ENCODE measurements around the gene ACRV1.
"Not testable (repeated sequence)": the region's sequence is repeated elsewhere in the genome, so short reads cannot be mapped to it uniquely, and the experiment has no call there.

Gene ACRV1, protein sequence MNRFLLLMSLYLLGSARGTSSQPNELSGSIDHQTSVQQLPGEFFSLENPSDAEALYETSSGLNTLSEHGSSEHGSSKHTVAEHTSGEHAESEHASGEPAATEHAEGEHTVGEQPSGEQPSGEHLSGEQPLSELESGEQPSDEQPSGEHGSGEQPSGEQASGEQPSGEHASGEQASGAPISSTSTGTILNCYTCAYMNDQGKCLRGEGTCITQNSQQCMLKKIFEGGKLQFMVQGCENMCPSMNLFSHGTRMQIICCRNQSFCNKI

DNA sequence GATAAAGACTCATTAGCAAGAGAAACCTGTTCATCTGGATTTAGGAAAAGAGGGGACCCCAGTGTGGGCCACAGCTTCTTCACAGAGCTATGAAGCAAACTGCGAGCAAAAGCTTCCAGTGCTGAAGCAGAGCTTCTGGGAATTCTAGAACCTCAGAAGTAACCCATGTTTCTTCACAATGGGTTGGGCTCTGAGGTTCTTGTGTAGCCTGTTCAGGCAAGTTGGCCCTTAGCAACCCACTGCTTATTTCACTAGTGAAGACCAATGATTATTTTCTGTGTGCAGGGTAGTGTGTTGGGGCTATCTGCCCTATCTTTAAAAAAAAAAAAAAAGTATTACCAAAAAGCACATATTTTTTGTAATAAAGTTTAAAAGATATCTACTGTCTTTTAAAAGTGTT is at the start of gene ACRV1:
TSS of gene ACRV1 (minus strand) at position 101 of the 400 bp plus-strand sequence. CDS start at position 34, 67 bp downstream.
- DNase-seq = no peak

DNA sequence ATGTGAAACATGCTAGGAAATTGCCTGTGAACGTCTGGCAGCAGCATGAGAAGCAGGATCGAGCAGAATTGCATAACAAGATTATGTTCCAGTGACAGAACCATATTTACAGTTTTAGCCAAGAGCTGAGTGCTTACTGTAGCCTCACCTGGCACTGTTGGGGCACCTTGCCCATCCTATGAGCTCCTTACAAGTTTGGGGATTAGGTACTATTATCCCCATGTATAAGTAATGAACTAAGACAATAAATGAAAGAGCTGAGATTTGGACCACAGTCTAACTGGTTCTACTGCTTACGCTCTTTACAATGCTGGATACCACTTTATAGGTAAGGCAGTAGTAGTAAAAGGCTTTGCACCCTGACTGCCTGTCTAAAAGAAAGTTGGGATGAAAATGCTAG is 48.3 kb upstream of the ACRV1 start:
- no peak for DNase-seq

DNA sequence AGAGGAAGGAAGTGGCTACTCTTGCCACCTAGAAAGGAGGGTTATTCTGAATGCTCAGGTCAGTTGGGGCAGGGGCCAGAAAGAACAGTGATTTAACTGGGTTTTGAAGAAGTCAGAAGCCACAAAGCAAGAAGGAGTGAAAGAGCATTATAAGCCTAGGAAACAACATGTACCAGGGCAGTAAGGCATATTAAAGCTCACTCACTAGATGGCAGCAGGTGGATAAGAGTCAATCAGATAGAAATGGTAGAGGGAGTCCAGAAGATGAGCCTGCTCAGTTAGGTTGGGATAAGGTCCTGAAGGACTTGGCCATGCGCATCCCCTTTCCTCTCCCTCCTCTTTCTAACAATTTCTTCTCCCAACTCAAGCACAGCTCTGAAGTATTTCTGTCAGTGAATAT is 43.5 kb upstream of the ACRV1 start:
- no peak for DNase-seq

DNA sequence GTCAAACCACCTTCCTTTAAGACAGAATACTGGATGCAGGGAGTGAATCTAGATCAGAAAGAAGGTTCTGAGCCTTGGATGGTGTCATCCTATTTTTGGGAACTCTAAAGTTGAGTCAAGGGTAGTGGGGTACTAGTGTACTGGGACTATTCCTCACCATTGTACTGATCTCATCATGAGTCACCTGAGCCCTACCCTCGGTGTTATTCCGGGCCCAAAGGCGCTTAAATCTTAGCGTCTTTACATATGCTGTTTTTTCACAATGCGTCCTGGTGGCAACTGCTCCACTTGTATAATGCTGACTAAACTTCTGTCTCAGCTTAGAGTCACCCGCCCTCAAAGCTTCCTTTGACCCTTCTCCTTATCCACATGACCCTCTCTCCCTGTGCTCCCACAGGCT is 40.1 kb upstream of the ACRV1 start:
- no peak for DNase-seq

DNA sequence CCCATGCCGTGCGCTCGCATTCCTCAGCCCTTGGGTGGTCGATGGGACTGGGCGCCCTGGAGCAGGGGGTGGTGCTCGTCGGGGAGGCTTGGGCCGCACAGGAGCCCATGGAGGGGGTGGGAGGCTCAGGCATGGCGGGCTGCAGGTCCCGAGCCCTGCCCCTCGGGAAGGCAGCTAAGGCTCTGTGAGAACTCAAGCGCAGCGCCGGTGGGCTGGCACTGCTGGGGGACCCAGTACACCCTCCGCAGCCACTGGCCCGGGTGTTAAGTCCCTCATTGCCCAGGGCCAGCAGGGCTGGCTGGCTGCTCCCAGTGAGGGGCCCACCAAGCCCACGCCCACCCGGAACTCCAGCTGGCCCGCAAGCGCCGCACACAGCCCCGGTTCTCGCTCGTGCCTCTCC is 24.0 kb upstream of the ACRV1 start:
- not testable (repeated sequence) for DNase-seq

DNA sequence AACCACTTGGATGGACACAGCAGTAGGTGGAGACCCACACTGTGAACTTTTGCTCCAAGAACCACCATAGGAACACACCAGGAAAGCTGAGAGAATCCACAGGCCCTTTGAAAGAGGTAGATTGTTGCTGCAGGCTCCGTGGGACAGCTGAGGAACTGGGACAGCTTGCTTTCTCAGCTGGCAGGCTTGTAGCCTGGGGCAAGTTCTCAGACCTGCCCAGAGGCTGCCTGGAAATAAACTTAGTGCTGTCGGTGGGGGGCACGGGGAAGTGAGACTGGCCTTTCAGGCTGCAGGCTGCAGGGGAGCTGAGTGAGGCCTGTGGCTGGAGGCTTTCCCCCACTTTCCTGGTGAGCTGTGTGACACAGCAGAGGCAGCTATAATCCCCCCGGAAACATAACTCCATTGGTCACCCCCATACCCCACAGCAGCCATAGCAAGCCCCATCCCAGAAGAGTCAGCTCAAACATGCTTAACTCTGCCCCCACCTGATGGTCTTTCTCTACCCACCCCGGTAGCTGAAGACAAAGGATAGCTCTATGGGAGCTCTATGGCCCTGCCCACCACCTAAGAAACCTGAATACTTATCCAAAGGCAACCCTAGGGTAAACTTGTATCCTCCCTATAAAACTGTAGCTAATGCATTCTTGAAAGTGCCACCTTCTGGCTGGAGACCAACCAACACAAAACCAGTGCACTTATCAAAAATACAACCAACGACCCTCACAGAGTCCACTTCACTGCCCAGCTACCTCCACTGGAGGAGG is 21.4 kb upstream of the ACRV1 start:
- no peak for DNase-seq

DNA sequence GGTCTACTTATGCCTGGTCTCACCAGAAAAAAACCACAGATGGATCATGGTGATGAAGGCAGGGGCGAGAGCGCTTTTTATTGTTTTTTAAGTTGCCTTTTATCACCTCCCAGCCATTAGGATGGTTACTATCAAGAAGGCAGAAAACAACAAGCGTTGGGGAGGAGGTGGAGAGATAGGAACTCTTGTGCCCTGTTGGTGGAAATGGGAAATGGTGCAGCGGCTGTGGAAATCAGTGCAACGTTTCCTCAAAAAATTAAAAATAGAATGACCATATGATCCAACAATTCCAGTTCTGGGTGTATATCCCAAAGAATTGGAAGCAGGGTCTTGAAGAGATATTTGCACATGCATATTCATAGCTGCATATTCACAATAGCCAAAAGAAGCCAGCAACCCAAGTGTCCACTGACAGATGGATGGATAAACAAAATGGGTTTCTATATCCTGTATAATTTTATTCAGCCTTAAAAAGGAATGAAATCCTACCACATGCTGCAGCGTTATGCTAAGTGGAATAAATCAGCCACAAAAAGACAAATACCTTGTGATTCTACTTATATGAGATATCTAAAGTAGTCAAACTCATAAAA is 20.5 kb upstream of the ACRV1 start:
- no peak for DNase-seq

DNA sequence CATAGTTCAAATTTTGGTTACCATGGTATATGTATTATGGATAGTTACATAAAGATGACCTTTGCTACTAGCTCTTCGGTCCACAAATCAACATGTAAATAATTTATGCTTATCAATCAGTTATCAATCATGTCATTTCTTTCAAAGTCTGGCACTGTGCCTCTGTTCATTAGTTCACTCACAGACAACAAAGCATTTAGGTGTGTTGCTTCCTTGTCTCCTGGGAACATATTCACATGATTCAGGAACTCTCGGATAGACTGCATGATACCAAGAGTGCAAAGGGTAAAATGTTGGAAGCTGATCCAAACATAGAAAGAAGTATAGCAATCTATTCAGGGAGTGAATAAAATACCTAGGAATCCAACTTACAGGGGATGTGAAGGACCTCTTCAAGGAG is 14.3 kb upstream of the ACRV1 start:
- DNase-seq = no peak

DNA sequence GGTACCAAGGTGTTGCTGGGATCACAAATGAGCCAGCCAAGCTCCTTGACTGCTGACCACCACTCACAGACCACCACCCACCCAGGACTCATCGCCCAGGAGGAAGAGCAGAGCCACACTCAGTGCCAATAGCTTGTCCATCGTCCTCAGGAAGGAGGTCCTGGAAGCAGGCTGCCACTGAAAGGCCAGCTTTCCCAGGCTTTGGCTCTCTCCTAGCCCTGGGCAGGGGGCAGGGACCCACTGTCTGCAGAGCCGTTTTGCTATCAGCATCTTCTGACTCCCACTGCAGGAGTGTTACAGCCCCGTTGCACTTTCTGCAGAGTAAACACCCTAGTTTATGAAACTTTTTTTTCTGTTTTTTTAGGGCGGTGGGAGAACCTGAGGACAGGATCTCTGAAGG is 12.2 kb upstream of the ACRV1 start:
- DNase-seq = no peak

DNA sequence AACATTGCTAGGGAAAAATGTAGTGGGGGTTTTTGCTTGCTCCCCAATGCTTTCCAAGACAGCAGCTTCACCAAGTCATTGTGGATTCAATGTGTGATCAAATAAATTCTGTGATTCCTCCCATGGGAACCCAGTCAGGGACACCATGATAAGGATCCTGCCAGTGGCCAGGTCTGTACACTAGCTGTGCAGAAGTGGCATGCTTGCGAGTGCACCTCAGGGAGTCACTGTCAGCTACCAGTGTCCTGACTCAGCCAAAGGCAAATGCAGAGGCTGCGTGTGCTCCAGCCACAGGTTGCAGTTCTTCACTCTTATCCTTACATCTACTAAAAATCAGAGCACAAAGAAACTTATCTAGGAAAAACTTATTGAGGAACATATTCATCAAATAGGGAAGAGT is 9.4 kb upstream of the ACRV1 start:
- DNase-seq = no peak

DNA sequence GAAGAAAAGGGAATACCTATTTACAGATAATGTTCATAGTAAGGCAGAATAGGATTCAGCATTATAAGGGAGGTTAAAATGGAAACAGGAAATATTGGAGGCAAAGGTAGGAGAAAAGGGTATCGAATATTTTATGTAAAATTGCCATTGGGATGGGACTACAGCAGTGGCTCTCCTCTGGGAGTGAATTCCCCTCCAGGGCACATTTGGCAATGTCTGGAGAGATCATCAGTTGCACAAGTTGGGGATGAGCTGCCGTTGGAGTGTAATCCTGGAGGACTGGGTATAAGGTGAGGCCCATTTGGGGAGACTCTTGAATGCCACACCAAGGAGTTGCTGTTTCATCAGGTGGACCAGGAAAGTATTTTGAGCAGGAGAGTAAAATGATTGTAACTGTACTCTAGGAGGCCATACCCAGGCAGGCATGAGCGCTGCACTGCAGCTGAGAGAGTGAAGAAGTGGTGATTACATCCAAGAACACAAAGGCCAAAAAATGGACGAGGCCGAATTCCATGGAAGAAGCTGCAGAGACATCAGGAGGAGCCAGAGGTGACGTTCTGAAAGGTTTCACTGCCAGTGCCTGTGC is 8.7 kb upstream of the ACRV1 start:
- no peak for DNase-seq

DNA sequence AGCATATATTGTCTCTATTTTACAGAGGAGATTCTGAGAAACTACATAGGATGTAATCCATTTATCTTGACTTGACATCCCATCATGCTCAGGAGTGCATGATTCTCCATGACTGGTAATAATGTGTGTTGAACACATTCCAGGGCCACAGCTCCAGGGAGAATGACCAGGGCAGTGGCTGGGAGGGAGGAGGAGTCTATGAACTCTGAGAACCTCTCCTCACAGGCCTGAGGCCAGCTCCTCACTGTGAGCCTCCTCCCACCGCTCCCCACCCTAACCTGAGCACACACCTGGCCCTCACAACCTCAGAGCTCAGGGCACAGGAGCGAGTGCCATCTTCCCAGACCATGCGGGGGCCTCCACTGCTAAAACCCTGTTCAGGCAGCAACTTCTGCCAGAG is 8.0 kb upstream of the ACRV1 start:
- DNase-seq = no peak

DNA sequence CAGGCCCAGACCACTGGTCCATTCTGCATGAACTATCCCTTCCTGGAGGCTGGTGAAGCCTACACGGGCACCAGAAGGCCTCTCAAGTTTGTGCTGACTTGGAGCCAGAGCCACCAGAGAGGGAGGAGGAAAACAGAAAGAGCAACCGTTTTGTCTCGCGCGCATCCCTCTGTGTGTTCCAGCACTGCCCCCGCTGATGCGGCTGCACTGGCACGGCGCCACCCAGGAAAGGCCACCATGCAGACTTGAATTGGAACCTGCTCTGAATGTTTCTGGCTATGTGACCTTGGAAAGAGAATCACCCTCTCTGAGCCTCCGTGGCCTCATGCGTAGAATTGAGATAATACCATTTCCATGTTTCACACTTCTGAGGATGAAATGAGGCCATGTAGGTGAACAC is 7.4 kb upstream of the ACRV1 start:
- no peak for DNase-seq

DNA sequence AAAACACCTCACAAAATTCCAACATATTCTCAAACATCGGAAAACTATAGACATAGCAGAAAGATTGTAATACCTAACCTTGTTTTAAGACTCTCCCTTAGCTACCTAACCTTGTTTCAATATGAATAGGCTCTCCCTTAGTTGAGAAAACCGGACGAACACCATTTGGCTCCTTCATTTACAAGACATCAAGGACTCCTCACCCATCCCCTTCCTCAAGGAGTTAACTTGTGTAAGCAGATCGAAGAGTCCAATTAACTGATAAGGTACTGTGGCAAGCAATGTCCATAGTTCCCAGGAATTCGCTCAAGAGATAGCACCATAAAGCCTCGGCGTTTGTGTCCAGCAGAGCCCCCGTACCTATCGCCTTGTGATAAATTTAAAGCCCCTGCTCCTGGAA is 4.6 kb upstream of the ACRV1 start:
- DNase-seq = no peak

DNA sequence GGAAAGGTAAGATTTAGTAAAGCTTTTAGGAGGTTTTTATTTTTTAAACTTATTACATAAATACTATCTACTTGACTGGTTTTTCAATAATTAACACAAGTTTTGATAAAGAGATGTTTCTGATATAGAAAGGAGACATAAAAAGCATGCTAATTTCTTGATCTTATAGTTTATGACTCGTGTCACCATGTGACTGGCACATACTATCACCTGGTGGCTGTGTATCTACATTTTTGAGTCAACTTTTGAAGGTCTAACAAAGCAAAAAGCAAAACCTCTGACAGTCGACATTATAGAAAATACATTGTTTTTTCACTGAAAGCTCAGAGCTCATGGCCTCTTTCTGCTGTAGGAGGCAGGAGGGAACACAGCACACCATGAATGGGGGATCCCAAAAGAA is 810 bp downstream of the ACRV1 start:
- DNase-seq = no peak

DNA sequence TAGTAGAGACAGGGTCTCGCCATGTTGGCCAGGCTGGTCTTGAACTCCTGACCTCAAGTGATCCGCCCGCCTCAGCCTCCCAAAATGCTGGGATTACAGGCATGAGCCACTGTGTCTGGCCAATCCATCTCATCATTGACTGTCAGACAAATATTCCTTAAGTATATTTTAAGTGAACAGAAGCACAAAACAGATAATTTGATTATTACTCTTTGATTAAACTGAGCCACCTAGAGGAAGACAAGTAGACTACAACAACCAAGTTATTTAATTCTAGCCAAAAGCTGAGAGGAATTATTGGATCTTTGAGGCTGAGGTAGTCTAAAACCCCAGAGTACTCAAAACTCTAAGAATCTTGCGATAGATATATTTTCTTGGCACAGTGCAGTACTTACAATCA is 1.2 kb downstream of the ACRV1 start:
- no peak for DNase-seq

DNA sequence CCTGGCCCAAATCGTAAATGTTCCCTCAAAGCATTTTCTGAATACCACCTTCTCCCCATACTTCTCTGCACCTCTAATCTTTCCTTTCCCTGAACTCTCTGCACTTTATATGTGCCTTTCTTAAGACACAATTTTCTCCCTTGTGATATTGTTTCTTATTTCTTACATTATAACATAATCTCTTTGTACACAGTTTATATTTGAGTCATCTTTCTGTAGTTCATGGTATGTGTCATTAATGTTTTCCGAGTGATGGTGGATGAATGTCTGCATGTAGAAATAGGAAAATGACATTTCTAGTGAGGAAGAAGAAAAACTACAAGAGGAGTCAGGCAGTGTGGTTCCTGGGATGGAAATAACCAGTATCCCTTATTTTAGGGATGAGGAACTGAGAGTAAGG is 5.5 kb downstream of the ACRV1 start:
- no peak for DNase-seq

DNA sequence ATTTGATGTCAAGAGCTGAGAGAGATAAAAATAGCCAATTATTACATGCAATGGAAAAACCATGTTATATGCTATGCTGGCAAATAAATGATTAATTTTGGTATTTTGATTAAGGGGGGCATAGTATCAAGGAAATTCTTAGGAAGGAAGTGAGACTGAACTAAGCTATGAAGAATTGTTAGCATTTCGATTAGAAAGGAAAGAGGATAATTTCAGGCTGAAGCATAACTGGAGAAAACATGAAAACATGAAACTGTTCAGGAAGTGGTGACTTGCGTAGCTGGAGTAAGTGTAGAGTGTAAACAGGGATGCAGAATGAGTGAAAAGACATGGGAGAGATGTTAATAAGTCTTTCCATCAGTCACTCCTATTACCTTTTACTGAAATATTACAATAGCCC is 6.4 kb downstream of the ACRV1 start:
- no peak for DNase-seq

DNA sequence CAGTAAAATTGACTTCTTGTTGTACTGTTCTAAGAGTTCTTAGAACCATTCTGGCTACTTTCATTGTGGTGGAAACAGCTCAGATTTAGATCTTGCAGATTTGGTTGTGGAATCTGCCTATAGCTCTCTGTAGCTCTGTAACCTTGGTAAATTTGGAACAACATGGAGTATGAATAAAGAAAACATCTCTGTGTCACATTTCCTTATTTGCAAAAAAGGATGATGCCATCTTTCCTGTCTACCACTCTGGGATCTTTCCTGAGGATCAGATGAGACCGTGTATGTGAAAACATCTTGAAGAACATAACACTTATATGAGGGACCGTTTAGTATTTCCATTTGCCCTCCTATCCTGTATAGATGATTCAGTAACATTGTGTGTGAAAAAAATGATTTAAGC is 9.1 kb downstream of the ACRV1 start:
- no peak for DNase-seq

DNA sequence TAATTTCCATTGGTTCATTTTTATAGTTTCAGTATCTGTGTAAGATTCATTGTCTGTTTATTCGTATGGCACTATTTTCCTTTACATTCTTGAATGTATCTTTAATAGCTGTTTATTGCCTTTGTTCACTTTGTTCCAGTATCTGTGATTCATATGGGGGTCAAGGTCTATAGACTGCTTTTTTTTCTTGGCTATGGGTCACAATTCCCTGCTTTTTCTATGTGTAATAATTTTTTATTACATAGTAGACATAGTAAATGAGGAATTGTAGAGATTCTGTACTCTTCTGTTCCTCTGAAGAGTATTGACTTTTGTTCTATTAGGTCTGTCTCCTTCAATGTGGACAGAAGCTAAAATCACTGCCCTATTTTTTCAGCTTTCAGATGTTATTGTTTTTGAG is 10.5 kb downstream of the ACRV1 start:
- DNase-seq = no peak

DNA sequence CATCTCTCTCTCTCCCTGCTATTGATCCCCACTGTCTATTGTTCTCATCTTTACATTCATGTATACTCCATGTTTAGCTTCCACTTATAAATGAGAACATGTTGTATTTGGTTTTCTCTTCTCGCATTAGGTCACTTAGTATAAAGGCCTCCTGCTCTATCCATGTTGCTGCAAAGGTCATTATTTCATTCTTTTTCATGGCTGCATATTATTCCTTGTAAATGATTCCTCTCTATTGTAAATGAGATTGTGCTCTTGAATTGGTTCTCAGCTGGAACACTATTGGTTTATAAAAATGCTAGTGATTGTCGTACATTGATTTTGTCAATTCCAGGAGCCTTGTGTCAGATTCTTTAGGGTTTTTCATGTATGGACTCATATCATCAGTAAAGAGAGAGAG is 13.5 kb downstream of the ACRV1 start:
- no peak for DNase-seq

DNA sequence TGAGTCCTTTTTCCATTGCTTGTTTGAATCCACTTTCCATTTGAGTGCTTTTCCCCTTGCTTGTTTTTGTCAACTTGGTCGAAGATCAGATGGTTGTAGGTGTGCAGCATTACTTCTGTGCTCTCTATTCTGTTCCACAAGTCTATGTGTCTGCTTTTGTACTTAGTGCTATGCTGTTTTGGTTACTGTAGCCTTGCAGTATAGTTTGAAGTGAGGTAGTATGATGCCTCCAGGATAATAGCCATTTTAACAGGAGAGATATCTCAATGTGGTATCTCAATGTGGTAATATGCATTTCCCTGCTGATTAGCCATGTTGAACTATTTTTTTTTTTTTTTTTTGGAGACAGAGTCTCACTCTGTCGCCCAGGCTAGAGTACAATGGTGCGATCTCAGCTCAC is 16.7 kb downstream of the ACRV1 start:
- no peak for DNase-seq

DNA sequence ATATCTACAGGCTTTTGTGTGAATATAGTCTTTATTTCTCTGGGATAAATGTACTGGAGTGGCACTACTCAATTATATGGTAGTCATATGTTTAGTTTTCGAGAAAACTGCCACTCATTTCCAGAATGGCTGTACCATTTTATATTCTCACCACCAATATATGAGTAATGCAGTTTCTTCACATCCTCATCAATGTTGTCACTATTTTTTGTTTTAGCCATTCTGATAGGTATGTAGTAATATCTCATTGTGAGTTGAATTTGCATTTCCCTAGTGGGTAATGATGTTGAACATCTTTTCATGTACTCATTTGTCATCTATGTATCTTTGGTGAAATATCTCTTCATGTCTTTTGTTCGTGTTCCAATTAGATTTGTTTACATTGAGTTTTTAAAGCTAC is 18.0 kb downstream of the ACRV1 start:
- DNase-seq = no peak
